HG03575 (cell line): ENCODE data around the gene PLA2G4F.
"Not testable (repeated sequence)": the region's sequence is repeated elsewhere in the genome, so short reads cannot be mapped to it uniquely, and the experiment has no call there.

ENCODE experiments used
- ATAC-seq: cut with Tn5 transposase; IDR thresholded peaks from one replicate; pipeline ENCODE4 v1.9.1; 2021; ENCODE audit not compliant: unreplicated experiment, insufficient number of reproducible peaks, low FRiP score; ENCODE audit errors: extremely low read depth

Gene PLA2G4F

GRCh38 chr15:42110367-42110766 lies 46.1 kb downstream of the PLA2G4F start:
- ATAC-seq, result no peak

GRCh38 chr15:42108806-42109205 lies 47.6 kb downstream of the PLA2G4F start:
- no peak for ATAC-seq

- no peak for ATAC-seq
Observed at GRCh38 chr15:42108189-42108588, 48.2 kb downstream of the PLA2G4F start.

- no peak for ATAC-seq
Observed at GRCh38 chr15:42107473-42107872, 49.0 kb downstream of the PLA2G4F start.

GRCh38 chr15:42106288-42106687 lies 50.1 kb downstream of the PLA2G4F start:
- no peak for ATAC-seq

GRCh38 chr15:42104095-42104891 lies 52.1 kb downstream of the PLA2G4F start:
- no peak for ATAC-seq

- no peak for ATAC-seq
Observed at GRCh38 chr15:42102646-42103235, 53.7 kb downstream of the PLA2G4F start.

- no peak for ATAC-seq
Observed at GRCh38 chr15:42101861-42102260, 54.6 kb downstream of the PLA2G4F start.

- ATAC-seq, result no peak
Observed at GRCh38 chr15:42100021-42100800, 56.2 kb downstream of the PLA2G4F start.

- ATAC-seq, result no peak
Observed at GRCh38 chr15:42097018-42097417, 59.4 kb downstream of the PLA2G4F start.

GRCh38 chr15:42094512-42094963 lies 61.9 kb downstream of the PLA2G4F start, which contains the start of gene PLA2G4D:
PLA2G4D (minus strand) TSS chr15:42094562; CDS start chr15:42094459, 103 bp downstream.
- ATAC-seq, result no peak

GRCh38 chr15:42093966-42094365 lies 62.5 kb downstream of the PLA2G4F start:
- ATAC-seq, result no peak

- ATAC-seq, result no peak
Observed at GRCh38 chr15:42092398-42093318, 63.8 kb downstream of the PLA2G4F start.

- not testable (repeated sequence) for ATAC-seq
Observed at GRCh38 chr15:42091753-42092397, 64.6 kb downstream of the PLA2G4F start.

- no peak for ATAC-seq
Observed at GRCh38 chr15:42090781-42091180, 65.7 kb downstream of the PLA2G4F start.

GRCh38 chr15:42090370-42090769 lies 66.1 kb downstream of the PLA2G4F start:
- ATAC-seq, result no peak

GRCh38 chr15:42089942-42090341 lies 66.5 kb downstream of the PLA2G4F start:
- no peak for ATAC-seq
